Endothelial cell of umbilical vein (primary cell): Measurements from ENCODE around the gene BCL2L2. TPM values are rescaled to one million over a fixed set of nuclear protein-coding genes. Genes with fewer than 3 reads are reported as not detected.

Experiments used
- BruUV-seq: library from RNA; stranded (reverse); fragments of 400-500 nt; replicated peaks from 2 replicates; lab custom pipeline; 2021; lab: Mats Ljungman, UMichigan
- CTCF ChIA-PET: fragments of 300-600, 350-600 bp; sonication (Branson Sonifier 250); formaldehyde crosslinking; loops from one replicate; lab custom pipeline; 2021; ENCODE audit warnings: antibody characterized with exemption, inconsistent platforms; lab: Charles Lee
- POLR2A ChIA-PET: fragments of 300-600, 350-600 bp; sonication (Branson Sonifier 250); formaldehyde crosslinking; loops from one replicate; lab custom pipeline; 2021; ENCODE audit warnings: antibody characterized with exemption, inconsistent platforms; lab: Charles Lee
- DNase-seq: peaks from one replicate; pipeline ENCODE4 v3.0.0-alpha.2; 2011; ENCODE audit warnings: low read depth, low spot score
- FAIRE-seq: peaks from 2 replicates; lab custom pipeline; 2011; peaks lifted over from hg19 to GRCh38; lab: Jason Lieb, UNC
- H2AFZ ChIP-seq: 2 replicates; pipeline ENCODE4 v1.6.0; 2012; ENCODE audit warnings: low read depth, low read length, control low read depth, inconsistent platforms
- H3K27ac ChIP-seq: 2 replicates; pipeline ENCODE4 v1.5.1; 2011; ENCODE audit warnings: low read depth, mild to moderate bottlenecking, control low read depth, low read length, moderate library complexity; ENCODE audit not compliant: insufficient read depth
- H3K27me3 ChIP-seq, 2 experiments: 2 replicates each; pipeline versions ENCODE4 v1.6.0 to v1.6.1; 2011; ENCODE audit warnings: low read length in 2 of 2, mixed read lengths in 1 of 2; ENCODE audit not compliant: control insufficient read depth in 2 of 2, insufficient read depth in 2 of 2
- H3K36me3 ChIP-seq, 2 experiments: 2 replicates in 1 of 2; 3 replicates in 1 of 2; pipeline ENCODE4 v1.5.1; 2011; ENCODE audit warnings: low read length in 2 of 2, mild to moderate bottlenecking in 1 of 2, moderate library complexity in 1 of 2; ENCODE audit not compliant: control insufficient read depth in 2 of 2, insufficient read depth in 2 of 2; ENCODE audit errors: extremely low read depth in 1 of 2
- H3K4me1 ChIP-seq: 3 replicates; pipeline ENCODE4 v1.5.1; 2011; ENCODE audit warnings: mild to moderate bottlenecking, low read length; ENCODE audit not compliant: control insufficient read depth, insufficient read depth; ENCODE audit errors: extremely low read depth
- H3K4me2 ChIP-seq: 2 replicates; pipeline ENCODE4 v1.6.1; 2011; ENCODE audit warnings: low read length, control low read depth, mixed read lengths; ENCODE audit not compliant: insufficient read depth
- H3K4me3 ChIP-seq, 3 experiments: fragments of 200-600 bp in 1 of 3; sonication (generic), shearing (Covaris generic) in 1 of 3; replicated peaks in 1 of 3; 2 replicates each; pipeline ENCODE4 v1.5.1; 2011 to 2016; ENCODE audit warnings: control low read depth in 3 of 3, low read length in 3 of 3, mild to moderate bottlenecking in 2 of 3, inconsistent platforms in 1 of 3, low read depth in 1 of 3, moderate library complexity in 1 of 3; ENCODE audit not compliant: insufficient read depth in 1 of 3
- H3K79me2 ChIP-seq: 2 replicates; pipeline ENCODE4 v1.6.0; 2012; ENCODE audit warnings: low read length, inconsistent platforms; ENCODE audit not compliant: control insufficient read depth, insufficient read depth
- H3K9ac ChIP-seq: replicated peaks from 2 replicates; pipeline ENCODE3; 2011; ENCODE audit warnings: low read length, control low read depth; ENCODE audit not compliant: insufficient read depth; ENCODE audit errors: extremely low read depth
- H3K9me1 ChIP-seq: replicated peaks from 3 replicates; pipeline ENCODE4 v1.6.0; 2011; ENCODE audit warnings: mild to moderate bottlenecking, low read length; ENCODE audit not compliant: control insufficient read depth, insufficient read depth; ENCODE audit errors: extremely low read depth
- H3K9me3 ChIP-seq: replicated peaks from 2 replicates; pipeline ENCODE4 v1.5.1; 2012; ENCODE audit warnings: low read length, inconsistent platforms; ENCODE audit not compliant: control insufficient read depth, insufficient read depth
- H4K20me1 ChIP-seq: replicated peaks from 2 replicates; pipeline ENCODE3; 2011; ENCODE audit warnings: mild to moderate bottlenecking, low read length; ENCODE audit not compliant: control insufficient read depth, insufficient read depth; ENCODE audit errors: extremely low read depth
- CTCF ChIP-seq, 2 donors: IDR thresholded peaks; 1 replicate in 1 of 2; 2 replicates in 1 of 2; pipeline ENCODE4 v1.5.1; 2011; ENCODE audit warnings: low read length in 2 of 2, mild to moderate bottlenecking in 2 of 2, moderate library complexity in 2 of 2, control low read depth in 1 of 2, inconsistent platforms in 1 of 2, low read depth in 1 of 2; ENCODE audit not compliant: insufficient read depth in 1 of 2; ENCODE audit errors: extremely low read depth in 1 of 2
- EZH2 ChIP-seq: IDR thresholded peaks from 2 replicates; pipeline ENCODE4 v1.6.1; 2012; ENCODE audit warnings: borderline replicate concordance, low read depth, mild to moderate bottlenecking, moderate library complexity, low read length, inconsistent platforms; ENCODE audit not compliant: severe bottlenecking
- FOS ChIP-seq: IDR thresholded peaks from 2 replicates; pipeline ENCODE4 v1.6.1; 2011; ENCODE audit warnings: mild to moderate bottlenecking, low read length, moderate library complexity, borderline replicate concordance; ENCODE audit not compliant: insufficient read depth
- GATA2 ChIP-seq: IDR thresholded peaks from 2 replicates; pipeline ENCODE4 v1.7.0; 2011; ENCODE audit warnings: low read depth, mild to moderate bottlenecking, moderate library complexity, mixed read lengths, low read length; ENCODE audit not compliant: insufficient read length, insufficient read depth
- JUN ChIP-seq: IDR thresholded peaks from 2 replicates; pipeline ENCODE4 v1.6.1; 2011; ENCODE audit warnings: borderline replicate concordance, low read depth; ENCODE audit not compliant: insufficient read length, insufficient read depth
- MYC ChIP-seq: IDR thresholded peaks from one replicate; pipeline ENCODE4 v1.6.1; 2011; ENCODE audit warnings: mild to moderate bottlenecking, low read depth, low read length
- POLR2A ChIP-seq: IDR thresholded peaks from 2 replicates; pipeline ENCODE4 v1.6.1; 2012; ENCODE audit warnings: low read depth, mild to moderate bottlenecking, control low read depth, low read length
- POLR2AphosphoS5 ChIP-seq: IDR thresholded peaks from 2 replicates; pipeline ENCODE4 v1.6.1; 2012; ENCODE audit warnings: low read depth, mild to moderate bottlenecking, control low read depth, low read length, moderate library complexity; ENCODE audit not compliant: insufficient read depth
- dilution Hi-C: fragments of 300-500 bp; cut with MboI; formaldehyde crosslinking; loops from one replicate; pipeline ENCODE4 v1.15.0; 2019; ENCODE audit warnings: low sequenced_read_pairs; ENCODE audit not compliant: extremely low pct_ligation_motif_present
- intact Hi-C: fragments of 100-400 bp; cut with micrococcal nuclease; formaldehyde crosslinking; loops from one replicate; pipeline ENCODE4 v1.10.0; 2022
- polyA plus RNA-seq, 4 experiments: library from polyadenylated mRNA; depleted of rRNA in 3 of 4; stranded (reverse) in 3 of 4; unstranded in 1 of 4; fragments of >200 nt; gene quantifications; 2 replicates each; pipeline versions ENCODE4 v1.2.1 to v1.2.3, GENCODE V29; 2011 to 2012; ENCODE audit warnings: missing spikeins in 1 of 4
- total RNA-seq: library from RNA; stranded (reverse); gene quantifications from 2 replicates; pipeline ENCODE4 v1.2.3, GENCODE V29; 2021
- TF ChIP-seq, protein P1 (sequence below): IDR thresholded peaks from 2 replicates; pipeline ENCODE4 v1.6.1; 2011; ENCODE audit not compliant: insufficient read depth, insufficient read length

BCL2L2 gene
- total and polyA plus RNA-seq, 2 donors (not counting 3 experiments of a cell fraction or from before 2014, with no cell fraction given), result 19.9 to 24.3 TPM

GRCh38 chr14:23355871-23356435 lies 49.3 kb downstream of the BCL2L2 start:
- Histone ChIP-seq H4K20me1 (no peaks in the 10 kb centered on the region), H3K27me3 (peaks cover 30 to 31% of the 10 kb centered on the region in 2 experiments), H3K4me3 (no peak overlapping the region), H3K27ac (no peak overlapping the region), H3K9me1 (no peaks in the 10 kb centered on the region), H2AFZ (no peak overlapping the region), H3K9me3 (no peaks in the 10 kb centered on the region), H3K4me2 (no peak overlapping the region), H3K79me2 (no peaks in the 10 kb centered on the region), H3K4me1 (no peaks in the 10 kb centered on the region), H3K36me3 (no peaks in the 10 kb centered on the region), H3K9ac (no peak overlapping the region)
- ChIA-PET CTCF (no interaction called here), POLR2A (no interaction called here)
- FAIRE-seq (no peak), DNase-seq (no peak)
- intact Hi-C loops, result no loop called here
- dilution Hi-C loops, result no loop called here
- no peak for TF ChIP-seq POLR2A
- no peak for TF ChIP-seq GATA2
- TF ChIP-seq, protein P1, sequence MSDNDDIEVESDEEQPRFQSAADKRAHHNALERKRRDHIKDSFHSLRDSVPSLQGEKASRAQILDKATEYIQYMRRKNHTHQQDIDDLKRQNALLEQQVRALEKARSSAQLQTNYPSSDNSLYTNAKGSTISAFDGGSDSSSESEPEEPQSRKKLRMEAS, result no peak
- TF ChIP-seq EZH2, result no peak
- no peak for TF ChIP-seq FOS
- no peak for TF ChIP-seq MYC
- no peak for TF ChIP-seq CTCF (IDR thresholded peaks at IDR 0.05; ENCODE audit: extremely low read depth in 1 of 2, insufficient read depth in 1 of 2, low read depth in 1 of 2, low read length in 2 of 2)
- no peak for TF ChIP-seq POLR2AphosphoS5
- TF ChIP-seq JUN, result no peak
- BruUV-seq, result no TSS peak
